Cardiac septum (tissue), 1 donor: Measurements from ENCODE around the gene SAE1. TPM values are rescaled to one million over a fixed set of nuclear protein-coding genes. Genes with fewer than 3 reads are reported as not detected.

ENCODE experiments used
- DNase-seq: peaks from one replicate; pipeline ENCODE4 v3.0.0-alpha.2; 2020; ENCODE audit warnings: low spot score
- intact Hi-C: fragments of 100-400 bp; cut with DNase I; formaldehyde crosslinking; loops from one replicate; pipeline ENCODE4 v1.14.0; 2022
- total RNA-seq: library from RNA; stranded (reverse); fragmentation: NEBNext Ultra II Directional; extraction: Animal tissue kit (Norgen Biotek cat#: 25700); gene quantifications from one replicate; pipeline ENCODE4 v1.2.1, GENCODE V29; 2021
- donor health status: DM: no; HTN: no; CAD: no.

SAE1 gene
- total RNA-seq, 1 donor from 2014 or later: 45.0 TPM

GRCh38 chr19:47228168-47228936 lies 97.7 kb downstream of the SAE1 start:
- peak; percentile 81 for DNase-seq
- intact Hi-C loops: no loop called here

GRCh38 chr19:47228937-47229675 lies 98.5 kb downstream of the SAE1 start:
- intact Hi-C loops: loop anchor here (1.0 kb wide), 1 partner anchor 15 kb away; no protein-coding TSS in a partner anchor
- DNase-seq: no peak

GRCh38 chr19:47229676-47230053 lies 99.0 kb downstream of the SAE1 start:
- intact Hi-C loops: loop anchor here (1.0 kb wide), 1 partner anchor 15 kb away; no protein-coding TSS in a partner anchor
- no peak for DNase-seq

GRCh38 chr19:47230054-47230920 lies 99.7 kb downstream of the SAE1 start:
- peak; percentile 88 for DNase-seq
- intact Hi-C loops: no loop called here

GRCh38 chr19:47230921-47231214 lies 100.2 kb downstream of the SAE1 start, which contains the start of gene BBC3:
BBC3 (minus strand) TSS chr19:47231199; CDS start chr19:47228431, 2,768 bp downstream.
- no peak for DNase-seq
- intact Hi-C loops: no loop called here

- peak; percentile 95 for DNase-seq
- intact Hi-C loops: no loop called here
Observed at GRCh38 chr19:47231215-47232054, 100.8 kb downstream of the SAE1 start.

GRCh38 chr19:47232422-47233211 lies 102.0 kb downstream of the SAE1 start:
- DNase-seq: no peak
- intact Hi-C loops: no loop called here

- intact Hi-C loops: no loop called here
- no peak for DNase-seq
Observed at GRCh38 chr19:47236072-47236675, 105.5 kb downstream of the SAE1 start.

GRCh38 chr19:47239152-47239551 lies 108.5 kb downstream of the SAE1 start:
- intact Hi-C loops: no loop called here
- no peak for DNase-seq

GRCh38 chr19:47239610-47240296 lies 109.1 kb downstream of the SAE1 start:
- intact Hi-C loops: no loop called here
- no peak for DNase-seq

- intact Hi-C loops: no loop called here
- DNase-seq: no peak
Observed at GRCh38 chr19:47240556-47240955, 109.9 kb downstream of the SAE1 start.

- DNase-seq: peak; percentile 81
- intact Hi-C loops: no loop called here
Observed at GRCh38 chr19:47240996-47241918, 110.6 kb downstream of the SAE1 start.

GRCh38 chr19:47241919-47242577 lies 111.4 kb downstream of the SAE1 start:
- intact Hi-C loops: no loop called here
- no peak for DNase-seq

- intact Hi-C loops: no loop called here
- no peak for DNase-seq
Observed at GRCh38 chr19:47243364-47243775, 112.7 kb downstream of the SAE1 start.

GRCh38 chr19:47243776-47244547 lies 113.3 kb downstream of the SAE1 start:
- intact Hi-C loops: loop anchor here (1.0 kb wide), 2 partner anchors 15 to 34 kb away; no protein-coding TSS in a partner anchor

More at GRCh38 chr19:47243776-47244547, 113.3 kb downstream of the SAE1 start:
- DNase-seq: peak; percentile 98
